GM21381 (cell line): ENCODE results near the gene HOXB3.

ENCODE experiments used
- ATAC-seq: cut with Tn5 transposase; IDR thresholded peaks from one replicate; pipeline ENCODE4 v1.9.1; 2021; ENCODE audit warnings: mild to moderate bottlenecking, moderate library complexity; ENCODE audit not compliant: unreplicated experiment

The HOXB3 gene

GRCh38 chr17:48559122-48559839, 30.8 kb downstream of the HOXB3 start:
- no peak for ATAC-seq

GRCh38 chr17:48558831-48559121, 31.3 kb downstream of the HOXB3 start:
- no peak for ATAC-seq

GRCh38 chr17:48558057-48558830, 31.8 kb downstream of the HOXB3 start:
- ATAC-seq = no peak

- no peak for ATAC-seq
These were observed 33.3 kb downstream of the HOXB3 start for GRCh38 chr17:48556576-48557401.

- no peak for ATAC-seq
These were observed 33.8 kb downstream of the HOXB3 start for GRCh38 chr17:48556229-48556575.

GRCh38 chr17:48555258-48556228, 34.5 kb downstream of the HOXB3 start:
- no peak for ATAC-seq

GRCh38 chr17:48554412-48555257, 35.4 kb downstream of the HOXB3 start:
- ATAC-seq = no peak

GRCh38 chr17:48553826-48554225, 36.2 kb downstream of the HOXB3 start:
- no peak for ATAC-seq

GRCh38 chr17:48553190-48553547, 36.9 kb downstream of the HOXB3 start:
- no peak for ATAC-seq

GRCh38 chr17:48552466-48553189, 37.4 kb downstream of the HOXB3 start:
- no peak for ATAC-seq

GRCh38 chr17:48551596-48552465, 38.2 kb downstream of the HOXB3 start:
- no peak for ATAC-seq

GRCh38 chr17:48551214-48551555, 38.9 kb downstream of the HOXB3 start:
- ATAC-seq = no peak

GRCh38 chr17:48550502-48551213, 39.4 kb downstream of the HOXB3 start:
- no peak for ATAC-seq

- ATAC-seq = no peak
These were observed 40.0 kb downstream of the HOXB3 start for GRCh38 chr17:48549914-48550501.

GRCh38 chr17:48549281-48549630, 40.8 kb downstream of the HOXB3 start:
- ATAC-seq = no peak

- ATAC-seq = no peak
These were observed 41.3 kb downstream of the HOXB3 start for GRCh38 chr17:48548523-48549280.
